Mesenchymal stem cell (in vitro differentiated cells and primary cell): Measurements from ENCODE around the gene PAPLN.

Experiments
- DNase-seq: peaks from one replicate; pipeline ENCODE4 v3.0.0-alpha.2; 2013
- H2AFZ ChIP-seq: one replicate; pipeline ENCODE4 v1.6.1; 2013; ENCODE audit warnings: low read depth, mild to moderate bottlenecking, control low read depth, inconsistent platforms, low read length, moderate library complexity
- H2AK5ac ChIP-seq: 2 replicates; pipeline ENCODE4 v1.6.1; 2013; ENCODE audit warnings: low read length, moderate library complexity, mild to moderate bottlenecking, inconsistent platforms; ENCODE audit not compliant: severe bottlenecking
- H2BK120ac ChIP-seq: one replicate; pipeline ENCODE4 v1.6.1; 2013; ENCODE audit warnings: low read depth, mild to moderate bottlenecking, inconsistent platforms, low read length, moderate library complexity
- H2BK12ac ChIP-seq, 2 experiments: one replicate each; pipeline ENCODE4 v1.6.1; 2013; ENCODE audit warnings: inconsistent platforms in 2 of 2, low read length in 2 of 2, mild to moderate bottlenecking in 2 of 2, moderate library complexity in 2 of 2, control low read depth in 1 of 2
- H2BK15ac ChIP-seq: one replicate; pipeline ENCODE4 v1.6.1; 2013; ENCODE audit warnings: mild to moderate bottlenecking, low read depth, inconsistent platforms; ENCODE audit not compliant: poor library complexity, severe bottlenecking
- H2BK5ac ChIP-seq: 2 replicates; pipeline ENCODE4 v1.6.1; 2013; ENCODE audit warnings: low read depth, mild to moderate bottlenecking, low read length, control low read depth, inconsistent platforms; ENCODE audit not compliant: poor library complexity, severe bottlenecking
- H3K14ac ChIP-seq, 2 experiments: one replicate each; pipeline ENCODE4 v1.6.1; 2013; ENCODE audit warnings: inconsistent platforms in 2 of 2, low read length in 2 of 2, control low read depth in 1 of 2, mild to moderate bottlenecking in 1 of 2, moderate library complexity in 1 of 2
- H3K18ac ChIP-seq, 2 experiments: one replicate each; pipeline ENCODE4 v1.6.1; 2013; ENCODE audit warnings: inconsistent platforms in 2 of 2, low read length in 2 of 2, control low read depth in 1 of 2, low read depth in 1 of 2, mild to moderate bottlenecking in 1 of 2
- H3K23ac ChIP-seq, 2 experiments: one replicate each; pipeline ENCODE4 v1.6.1; 2013; ENCODE audit warnings: inconsistent platforms in 2 of 2, low read length in 2 of 2, mild to moderate bottlenecking in 2 of 2, moderate library complexity in 2 of 2, control low read depth in 1 of 2
- H3K27ac ChIP-seq: 2 replicates; pipeline ENCODE4 v1.5.1; 2013; ENCODE audit warnings: mild to moderate bottlenecking, moderate library complexity, low read length, control low read depth, inconsistent platforms; ENCODE audit not compliant: poor library complexity, severe bottlenecking
- H3K27me3 ChIP-seq, 2 experiments: 2 replicates each; pipeline versions ENCODE4 v1.6.1 to v1.7.0; 2013; ENCODE audit warnings: low read length in 2 of 2, mild to moderate bottlenecking in 2 of 2, moderate library complexity in 2 of 2, control low read depth in 1 of 2, inconsistent platforms in 1 of 2; ENCODE audit not compliant: control insufficient read depth in 1 of 2, insufficient read depth in 1 of 2
- H3K36me3 ChIP-seq, 2 experiments: 2 replicates each; pipeline versions ENCODE4 v1.6.1 to v1.7.0; 2013; ENCODE audit warnings: low read length in 2 of 2, control low read depth in 1 of 2, inconsistent platforms in 1 of 2, low read depth in 1 of 2, mild to moderate bottlenecking in 1 of 2; ENCODE audit not compliant: insufficient read depth in 2 of 2, control insufficient read depth in 1 of 2
- H3K4ac ChIP-seq, 2 experiments: one replicate each; pipeline ENCODE4 v1.6.1; 2013; ENCODE audit warnings: inconsistent platforms in 2 of 2, low read length in 2 of 2, mild to moderate bottlenecking in 2 of 2, moderate library complexity in 2 of 2, control low read depth in 1 of 2, low read depth in 1 of 2
- H3K4me1 ChIP-seq: 2 replicates; pipeline ENCODE4 v1.6.1; 2013; ENCODE audit warnings: low read depth, low read length, control low read depth; ENCODE audit not compliant: control insufficient read depth, insufficient read depth
- H3K4me2 ChIP-seq: 2 replicates; pipeline ENCODE4 v1.6.1; 2013; ENCODE audit warnings: low read length, mild to moderate bottlenecking, inconsistent platforms; ENCODE audit not compliant: poor library complexity, severe bottlenecking
- H3K4me3 ChIP-seq, 2 experiments: 2 replicates each; pipeline versions ENCODE4 v1.5.1 to v1.7.0; 2013; ENCODE audit warnings: low read length in 2 of 2, mild to moderate bottlenecking in 2 of 2, control low read depth in 1 of 2, low read depth in 1 of 2; ENCODE audit not compliant: insufficient read depth in 1 of 2
- H3K79me1 ChIP-seq: replicated peaks from 2 replicates; pipeline ENCODE4 v1.6.1; 2013; ENCODE audit warnings: mild to moderate bottlenecking, control low read depth, low read length, inconsistent platforms; ENCODE audit not compliant: poor library complexity, severe bottlenecking
- H3K9ac ChIP-seq: 2 replicates; pipeline ENCODE4 v1.7.0; 2013; ENCODE audit warnings: mild to moderate bottlenecking, low read length, moderate library complexity
- H3K9me3 ChIP-seq: 2 replicates; pipeline ENCODE4 v1.7.0; 2013; ENCODE audit warnings: mild to moderate bottlenecking, low read length; ENCODE audit not compliant: control insufficient read depth
- H4K8ac ChIP-seq: one replicate; pipeline ENCODE4 v1.6.1; 2013; ENCODE audit warnings: inconsistent platforms, mild to moderate bottlenecking, low read length, moderate library complexity
- H4K91ac ChIP-seq: one replicate; pipeline ENCODE4 v1.6.1; 2013; ENCODE audit warnings: mild to moderate bottlenecking, low read length, inconsistent platforms
- WGBS: methylation state at CpG from one replicate; pipeline ENCODE4 v1.1.7; 2013; ENCODE audit warnings: mixed read lengths; 5-methylcytosine and 5-hydroxymethylcytosine counted together

The PAPLN gene

GRCh38 chr14:73211251-73212040, 25.9 kb upstream of the PAPLN start:
- Histone ChIP-seq H2AK5ac (no peak overlapping the region), H2AFZ (no peak overlapping the region), H2BK15ac (no peak overlapping the region), H3K79me1 (peaks cover 3% of the 10 kb centered on the region), H3K27ac (no peak overlapping the region), H2BK5ac (no peak overlapping the region), H3K4ac (no peak overlapping the region), H3K4me3 (no peak overlapping the region), H3K36me3 (peaks cover 28 to 82% of the 10 kb centered on the region in 2 experiments), H3K9me3 (peaks cover 6% of the 10 kb centered on the region), H4K8ac (no peak overlapping the region), H3K4me2 (no peak overlapping the region), H3K18ac (no peak overlapping the region), H3K9ac (no peak overlapping the region), H2BK120ac (no peak overlapping the region), H3K4me1 (peaks cover 2% of the 10 kb centered on the region), H3K23ac (no peak overlapping the region), H3K14ac (no peak overlapping the region), H4K91ac (no peak overlapping the region), H3K27me3 (no peaks in the 10 kb centered on the region), H2BK12ac (no peak overlapping the region)
- WGBS, result 96% methylated on average over 4 of the region's 7 CpGs
- no peak for DNase-seq

GRCh38 chr14:73216030-73216429, 21.3 kb upstream of the PAPLN start:
- Histone ChIP-seq H3K23ac (no peak overlapping the region), H2BK15ac (no peak overlapping the region), H3K27me3 (no peaks in the 10 kb centered on the region), H3K36me3 (peaks cover 19 to 82% of the 10 kb centered on the region in 2 experiments), H3K4me1 (peaks cover 4% of the 10 kb centered on the region), H3K79me1 (peaks cover 6% of the 10 kb centered on the region), H2AFZ (no peak overlapping the region), H3K18ac (no peak overlapping the region), H3K4ac (no peak overlapping the region), H2BK12ac (no peak overlapping the region), H4K8ac (no peak overlapping the region), H3K9me3 (no peaks in the 10 kb centered on the region), H3K9ac (no peak overlapping the region), H3K14ac (no peak overlapping the region), H4K91ac (no peak overlapping the region), H3K27ac (no peak overlapping the region), H3K4me2 (no peak overlapping the region), H2AK5ac (no peak overlapping the region), H3K4me3 (no peak overlapping the region), H2BK120ac (no peak overlapping the region), H2BK5ac (no peak overlapping the region)
- DNase-seq, result no peak
- 88% methylated on average over 2 of the region's 2 CpGs for WGBS

- Histone ChIP-seq H3K79me1 (peaks cover 6% of the 10 kb centered on the region), H3K4ac (no peak overlapping the region), H2BK12ac (no peak overlapping the region), H2BK5ac (no peak overlapping the region), H4K8ac (no peak overlapping the region), H3K4me3 (no peak overlapping the region), H3K23ac (no peak overlapping the region), H3K27me3 (no peaks in the 10 kb centered on the region), H3K18ac (no peak overlapping the region), H2BK15ac (no peak overlapping the region), H3K9me3 (no peaks in the 10 kb centered on the region), H3K27ac (no peak overlapping the region), H2AFZ (no peak overlapping the region), H2BK120ac (no peak overlapping the region), H4K91ac (no peak overlapping the region), H3K4me2 (no peak overlapping the region), H3K9ac (no peak overlapping the region), H3K14ac (no peak overlapping the region), H3K4me1 (peaks cover 5% of the 10 kb centered on the region), H3K36me3 (peaks cover 17 to 70% of the 10 kb centered on the region in 2 experiments), H2AK5ac (no peak overlapping the region)
- DNase-seq, result no peak
- WGBS, result 100% methylated on average over 1 of the region's 1 CpG
Measured at GRCh38 chr14:73217411-73217810, 19.9 kb upstream of the PAPLN start.

GRCh38 chr14:73220061-73220460, 17.2 kb upstream of the PAPLN start:
- Histone ChIP-seq H4K8ac (no peak overlapping the region), H3K27ac (no peak overlapping the region), H3K23ac (no peak overlapping the region), H3K18ac (no peak overlapping the region), H3K9ac (no peak overlapping the region), H2BK15ac (no peak overlapping the region), H3K27me3 (no peaks in the 10 kb centered on the region), H3K4me2 (no peak overlapping the region), H3K14ac (no peak overlapping the region), H3K79me1 (peaks cover 8% of the 10 kb centered on the region), H3K9me3 (no peaks in the 10 kb centered on the region), H3K4ac (no peak overlapping the region), H2AFZ (no peak overlapping the region), H3K4me3 (no peak overlapping the region), H3K36me3 (peaks cover 13 to 47% of the 10 kb centered on the region in 2 experiments), H3K4me1 (peaks cover 7% of the 10 kb centered on the region), H2AK5ac (no peak overlapping the region), H2BK12ac (no peak overlapping the region), H2BK5ac (no peak overlapping the region), H4K91ac (no peak overlapping the region), H2BK120ac (no peak overlapping the region)
- no peak for DNase-seq
- over 99% methylated on average over 3 of the region's 4 CpGs for WGBS
